GM23338 (cell line): Measurements from ENCODE around the gene DDT. TPM values are rescaled to one million over a fixed set of nuclear protein-coding genes. Genes with fewer than 3 reads are reported as not detected.
"Not testable (repeated sequence)": the region's sequence is repeated elsewhere in the genome, so short reads cannot be mapped to it uniquely, and the experiment has no call there.

ENCODE experiments used
- ATAC-seq: fragments of 200-7000 bp; cut with Tn5 transposase; 3 replicates; pipeline ENCODE4 v1.9.1; 2020
- DNase-seq: peaks from one replicate; pipeline ENCODE4 v3.0.0-alpha.2; 2015; ENCODE audit warnings: low spot score
- H2AFZ ChIP-seq: fragments of 200-600 bp; sonication (generic); 2 replicates; pipeline ENCODE4 v1.8.0; 2016; ENCODE audit warnings: antibody characterized with exemption, mild to moderate bottlenecking, moderate library complexity
- H3F3A ChIP-seq: fragments of 200-600 bp; sonication (generic); replicated peaks from 2 replicates; pipeline ENCODE4 v1.8.0; 2017; ENCODE audit warnings: antibody characterized with exemption, mixed run types, low read depth
- H3K27ac ChIP-seq: fragments of 200-600 bp; sonication (generic); 2 replicates; pipeline ENCODE4 v1.6.1; 2016; ENCODE audit warnings: low read depth
- H3K27me3 ChIP-seq: fragments of 200-600 bp; sonication (generic); 2 replicates; pipeline ENCODE4 v1.8.0; 2016; ENCODE audit warnings: mild to moderate bottlenecking, mixed run types, moderate library complexity; ENCODE audit not compliant: insufficient read depth
- H3K36me3 ChIP-seq: fragments of 200-600 bp; sonication (generic); 2 replicates; pipeline ENCODE4 v1.8.0; 2016; ENCODE audit warnings: mild to moderate bottlenecking; ENCODE audit not compliant: insufficient read depth
- H3K4me1 ChIP-seq: fragments of 200-600 bp; sonication (generic); 2 replicates; pipeline ENCODE4 v1.8.0; 2016; ENCODE audit warnings: mild to moderate bottlenecking, moderate library complexity; ENCODE audit not compliant: insufficient read depth
- H3K4me2 ChIP-seq: fragments of 200-600 bp; sonication (generic); 2 replicates; pipeline ENCODE4 v1.7.1; 2017; ENCODE audit warnings: mixed run types
- H3K4me3 ChIP-seq: fragments of 200-600 bp; sonication (generic); 2 replicates; pipeline ENCODE4 v1.6.1; 2016; ENCODE audit warnings: mixed run types
- H3K79me2 ChIP-seq: fragments of 200-600 bp; sonication (generic); replicated peaks from 2 replicates; pipeline ENCODE4 v1.8.0; 2017; ENCODE audit warnings: mild to moderate bottlenecking; ENCODE audit not compliant: insufficient read depth
- H3K9me2 ChIP-seq: fragments of 200-600 bp; sonication (generic); 2 replicates; pipeline ENCODE4 v1.8.0; 2017; ENCODE audit not compliant: insufficient read depth
- H4K20me1 ChIP-seq: fragments of 200-600 bp; sonication (generic); replicated peaks from 2 replicates; pipeline ENCODE4 v1.8.0; 2017; ENCODE audit warnings: mild to moderate bottlenecking; ENCODE audit not compliant: insufficient read depth
- H3K27ac Mint-ChIP-seq: 2 replicates; pipeline ENCODE4 v1.8.0; 2020; ENCODE audit warnings: inconsistent platforms, mild to moderate bottlenecking, moderate library complexity, mixed read lengths
- H3K27me3 Mint-ChIP-seq: 3 replicates; pipeline ENCODE4 v1.8.0; 2022; ENCODE audit warnings: low read depth, mild to moderate bottlenecking, moderate library complexity, mixed read lengths, inconsistent platforms; ENCODE audit not compliant: insufficient read depth, poor library complexity
- H3K36me3 Mint-ChIP-seq: 3 replicates; pipeline ENCODE4 v1.8.0; 2021; ENCODE audit warnings: low read depth, mild to moderate bottlenecking, inconsistent platforms, moderate library complexity, mixed read lengths
- H3K4me1 Mint-ChIP-seq: 3 replicates; pipeline ENCODE4 v1.8.0; 2020; ENCODE audit warnings: mild to moderate bottlenecking, inconsistent platforms, mixed read lengths
- H3K4me3 Mint-ChIP-seq: 3 replicates; pipeline ENCODE4 v1.8.0; 2021; ENCODE audit warnings: moderate library complexity, mild to moderate bottlenecking, inconsistent platforms, mixed read lengths
- H3K9me3 Mint-ChIP-seq: 3 replicates; pipeline ENCODE4 v1.8.0; 2020; ENCODE audit warnings: moderate library complexity, mild to moderate bottlenecking, inconsistent platforms, mixed read lengths
- EZH2 ChIP-seq: fragments of 200-600 bp; sonication (generic); IDR thresholded peaks from one replicate; pipeline ENCODE4 v1.8.0; 2017; ENCODE audit warnings: antibody characterized with exemption, mild to moderate bottlenecking, low read depth; ENCODE audit not compliant: unreplicated experiment
- polyA plus RNA-seq: library from polyadenylated mRNA; unstranded; fragments of >200 nt; fragmentation: Nextera tagmentation; extraction: Ambion mirVana; gene quantifications from 2 replicates; pipeline ENCODE4 v1.2.1, GENCODE V29; 2016
- total RNA-seq: library from RNA; depleted of rRNA; stranded (reverse); fragments of >200 nt; shearing (Covaris generic); gene quantifications from 2 replicates; pipeline ENCODE4 v1.2.3, GENCODE V29; 2014
- TF ChIP-seq, protein P1 (sequence below): IDR thresholded peaks from 2 replicates; pipeline ENCODE4 v1.6.1; 2016; ENCODE audit warnings: antibody characterized with exemption

The DDT gene
- total and polyA plus RNA-seq, 2 experiments from 2014 or later, result 150 to 232 TPM

- TF ChIP-seq EZH2, result no peak
- TF ChIP-seq, protein P1, sequence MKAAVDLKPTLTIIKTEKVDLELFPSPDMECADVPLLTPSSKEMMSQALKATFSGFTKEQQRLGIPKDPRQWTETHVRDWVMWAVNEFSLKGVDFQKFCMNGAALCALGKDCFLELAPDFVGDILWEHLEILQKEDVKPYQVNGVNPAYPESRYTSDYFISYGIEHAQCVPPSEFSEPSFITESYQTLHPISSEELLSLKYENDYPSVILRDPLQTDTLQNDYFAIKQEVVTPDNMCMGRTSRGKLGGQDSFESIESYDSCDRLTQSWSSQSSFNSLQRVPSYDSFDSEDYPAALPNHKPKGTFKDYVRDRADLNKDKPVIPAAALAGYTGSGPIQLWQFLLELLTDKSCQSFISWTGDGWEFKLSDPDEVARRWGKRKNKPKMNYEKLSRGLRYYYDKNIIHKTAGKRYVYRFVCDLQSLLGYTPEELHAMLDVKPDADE, result no peak
Observed at GRCh38 chr22:23969071-23969470, 5.2 kb downstream of the DDT start (continued).

- H3K27me3 ChIP-seq, H3K4me1 Mint-ChIP-seq, H2AFZ ChIP-seq, H3K27me3 Mint-ChIP-seq, H3K27ac Mint-ChIP-seq, H3K27ac ChIP-seq, H3K4me1 ChIP-seq, H3K9me3 Mint-ChIP-seq, DNase-seq, H3F3A ChIP-seq, H3K79me2 ChIP-seq, H3K9me2 ChIP-seq, H3K4me3 Mint-ChIP-seq, H3K4me3 ChIP-seq, H4K20me1 ChIP-seq, H3K36me3 ChIP-seq, H3K4me2 ChIP-seq: not testable (repeated sequence)
- H3K36me3 Mint-ChIP-seq, result peaks cover 25% of the 10 kb centered on the region
- ATAC-seq, result peak; percentile 93
Observed at GRCh38 chr22:23966568-23966967, 7.7 kb downstream of the DDT start, which contains the start of gene DDTL. Gene DDTL, plus strand, starts transcription at chr22:23966888. Its CDS starts 27 bp downstream, at chr22:23966915.

DNA sequence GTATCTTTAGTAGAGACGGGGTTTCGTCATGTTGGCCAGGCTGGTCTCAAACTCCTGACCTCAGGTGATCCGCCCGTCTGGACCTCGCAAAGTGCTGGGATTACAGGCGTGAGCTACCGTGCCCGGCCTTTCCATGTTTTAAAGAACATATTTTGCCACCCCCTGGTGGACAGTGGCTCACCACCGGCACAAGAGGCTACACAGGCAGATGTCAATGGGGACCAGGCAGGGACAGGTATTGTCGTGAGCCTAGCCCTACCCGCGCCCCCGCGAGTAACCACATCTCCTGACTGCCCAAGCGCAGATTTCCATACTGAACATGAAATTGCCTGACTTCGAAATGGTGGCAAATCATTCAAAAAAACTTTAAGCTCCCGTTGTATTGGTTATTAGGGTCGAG, 8.1 kb downstream of the DDT start:
- not testable (repeated sequence) for H3K9me2 ChIP-seq, H3K27ac Mint-ChIP-seq, H3K9me3 Mint-ChIP-seq, H2AFZ ChIP-seq, DNase-seq, H3K4me1 ChIP-seq, H3K79me2 ChIP-seq, H3K4me3 Mint-ChIP-seq, H3K4me1 Mint-ChIP-seq, H3K27me3 Mint-ChIP-seq, H3F3A ChIP-seq, H3K27me3 ChIP-seq, H3K4me2 ChIP-seq, H3K36me3 ChIP-seq, H3K27ac ChIP-seq, H4K20me1 ChIP-seq, H3K4me3 ChIP-seq
- ATAC-seq, result peak; percentile 35
- H3K36me3 Mint-ChIP-seq, result peaks cover 20% of the 10 kb centered on the region

DNA sequence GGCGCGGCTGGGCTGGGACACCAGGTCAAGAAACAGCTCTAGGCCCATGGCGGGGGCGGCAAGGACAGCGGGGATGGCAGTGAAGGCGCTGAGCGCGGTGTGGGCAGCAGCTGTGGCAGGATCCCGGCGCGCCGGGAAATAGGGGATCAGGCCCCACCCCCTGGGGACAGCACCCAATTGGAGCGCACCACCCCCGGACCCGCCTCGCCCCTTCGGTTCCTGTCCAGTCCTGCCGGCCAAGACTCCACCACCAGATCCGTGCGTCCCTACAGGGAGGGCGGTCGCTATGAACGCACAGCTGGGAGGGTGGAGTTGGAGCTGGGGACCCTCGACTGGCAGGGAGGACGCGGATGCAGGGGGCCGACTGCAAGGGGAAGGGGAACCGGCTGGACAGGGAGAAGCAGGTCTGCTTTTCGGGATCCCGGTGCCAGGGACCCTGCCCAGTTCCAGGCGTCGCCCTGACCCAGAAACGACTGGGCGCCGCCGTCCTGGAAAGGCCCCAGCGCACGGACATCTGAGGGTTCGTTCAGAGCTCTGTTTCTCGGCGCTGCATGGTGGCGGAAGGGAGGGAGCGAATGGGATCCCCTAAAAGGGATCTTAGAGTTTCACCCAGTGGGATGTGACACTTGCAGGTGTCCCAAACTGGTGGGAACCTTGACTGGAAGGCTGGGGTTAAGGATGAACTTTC, 13.0 kb downstream of the DDT start, which contains the start of gene GSTT2B:
TSS of gene GSTT2B (minus strand) at position 112 of the 688 bp plus-strand sequence. CDS start at position 48, 64 bp downstream.
- not testable (repeated sequence) for H3F3A ChIP-seq, H3K36me3 Mint-ChIP-seq, H3K79me2 ChIP-seq, H3K9me3 Mint-ChIP-seq, H3K36me3 ChIP-seq, H3K27me3 Mint-ChIP-seq, DNase-seq, H3K4me1 ChIP-seq, H2AFZ ChIP-seq, H3K27ac ChIP-seq, H3K4me1 Mint-ChIP-seq, H3K9me2 ChIP-seq, H4K20me1 ChIP-seq, H3K27me3 ChIP-seq, H3K27ac Mint-ChIP-seq, H3K4me3 Mint-ChIP-seq
- Histone ChIP-seq H3K4me3 (peak within 1 kb of the TSS; percentile 43; the same call in 1 of the 2 replicates), H3K4me2 (peak within 1 kb of the TSS; percentile 71; the same call in 1 of the 2 replicates)
- peak; percentile 53 for ATAC-seq
